AG04449 (cell line): Measurements from ENCODE around the gene RGS6.

ENCODE experiments used
- CTCF ChIA-PET: fragments of 350-600 bp; formaldehyde crosslinking; extraction: SDS; loops from one replicate; lab custom pipeline; 2021; ENCODE audit warnings: antibody characterized with exemption; lab: Yijun Ruan, JAX
- POLR2A ChIA-PET: fragments of 400-600, 350-600 bp; formaldehyde crosslinking; extraction: SDS; loops from one replicate; lab custom pipeline; 2020; ENCODE audit warnings: antibody characterized with exemption, inconsistent platforms; lab: Yijun Ruan, JAX
- DNase-seq: peaks from one replicate; pipeline ENCODE4 v3.0.0-alpha.2; 2010; ENCODE audit warnings: low read depth, low spot score
- H3K4me3 ChIP-seq: 2 replicates; pipeline ENCODE4 v1.5.1; 2011; ENCODE audit warnings: low read depth, mild to moderate bottlenecking, control low read depth, low read length
- TF ChIP-seq, protein P1 (sequence below): IDR thresholded peaks from one replicate; pipeline ENCODE4 v1.5.1; 2011; ENCODE audit warnings: mild to moderate bottlenecking, moderate library complexity, low read length, control low read depth, inconsistent platforms; ENCODE audit not compliant: insufficient read depth; ENCODE audit errors: missing control alignments

Gene RGS6

DNA sequence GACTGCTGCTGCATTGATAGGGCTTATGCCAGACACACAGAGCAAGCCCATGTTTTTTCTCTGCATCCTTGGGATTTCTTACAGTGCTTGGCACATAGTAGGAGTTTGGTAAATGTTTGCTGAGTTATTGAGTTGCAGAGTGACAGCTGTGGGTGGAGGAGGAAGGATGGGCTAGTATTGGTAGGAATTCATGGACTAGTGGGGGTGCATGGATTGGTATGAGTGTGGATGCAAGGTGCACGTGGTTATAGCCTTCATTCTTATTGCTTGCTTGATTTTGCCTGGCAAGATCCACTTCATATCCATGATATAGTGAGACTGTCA is 11.4 kb downstream of the RGS6 start:
- H3K4me3 ChIP-seq = no peak overlapping the region
- POLR2A ChIA-PET = no interaction called here
- DNase-seq = no peak
- TF ChIP-seq, protein P1, sequence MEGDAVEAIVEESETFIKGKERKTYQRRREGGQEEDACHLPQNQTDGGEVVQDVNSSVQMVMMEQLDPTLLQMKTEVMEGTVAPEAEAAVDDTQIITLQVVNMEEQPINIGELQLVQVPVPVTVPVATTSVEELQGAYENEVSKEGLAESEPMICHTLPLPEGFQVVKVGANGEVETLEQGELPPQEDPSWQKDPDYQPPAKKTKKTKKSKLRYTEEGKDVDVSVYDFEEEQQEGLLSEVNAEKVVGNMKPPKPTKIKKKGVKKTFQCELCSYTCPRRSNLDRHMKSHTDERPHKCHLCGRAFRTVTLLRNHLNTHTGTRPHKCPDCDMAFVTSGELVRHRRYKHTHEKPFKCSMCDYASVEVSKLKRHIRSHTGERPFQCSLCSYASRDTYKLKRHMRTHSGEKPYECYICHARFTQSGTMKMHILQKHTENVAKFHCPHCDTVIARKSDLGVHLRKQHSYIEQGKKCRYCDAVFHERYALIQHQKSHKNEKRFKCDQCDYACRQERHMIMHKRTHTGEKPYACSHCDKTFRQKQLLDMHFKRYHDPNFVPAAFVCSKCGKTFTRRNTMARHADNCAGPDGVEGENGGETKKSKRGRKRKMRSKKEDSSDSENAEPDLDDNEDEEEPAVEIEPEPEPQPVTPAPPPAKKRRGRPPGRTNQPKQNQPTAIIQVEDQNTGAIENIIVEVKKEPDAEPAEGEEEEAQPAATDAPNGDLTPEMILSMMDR = no peak
- CTCF ChIA-PET = no interaction called here

DNA sequence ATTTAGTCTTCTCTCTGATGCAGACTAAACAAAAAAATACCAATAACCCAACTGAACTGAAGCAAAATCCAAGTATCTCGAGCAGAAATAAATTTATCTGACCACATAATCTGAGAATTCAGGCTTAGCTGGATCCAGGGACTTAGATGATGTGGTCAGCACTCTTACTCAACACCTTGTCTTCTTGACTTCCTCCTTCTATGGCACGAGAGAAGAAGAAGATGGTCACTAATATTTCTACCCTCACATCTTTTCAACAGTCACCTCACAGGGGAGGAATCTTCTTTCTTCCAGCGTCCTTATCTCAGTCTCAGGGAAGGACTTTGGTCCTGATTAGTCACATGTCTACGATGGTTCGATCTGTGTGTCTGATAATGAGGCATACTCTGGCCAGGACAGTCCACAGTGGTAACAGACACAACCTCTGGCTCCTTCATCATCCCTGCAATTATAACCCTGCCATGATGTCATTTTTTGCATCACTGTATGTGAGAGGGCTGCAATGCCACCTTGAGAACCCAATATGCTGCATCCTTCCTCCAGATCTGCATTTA is 15.8 kb downstream of the RGS6 start:
- POLR2A ChIA-PET = no interaction called here
- no peak overlapping the region for H3K4me3 ChIP-seq
- TF ChIP-seq, protein P1 = no peak
- CTCF ChIA-PET = no interaction called here
- DNase-seq = no peak

- ChIA-PET POLR2A (no interaction called here), CTCF (no interaction called here)
- no peak for DNase-seq
- TF ChIP-seq, protein P1 = no peak
- H3K4me3 ChIP-seq = no peak overlapping the region
Measured at GRCh38 chr14:71952381-71953363, 20.4 kb downstream of the RGS6 start.

DNA sequence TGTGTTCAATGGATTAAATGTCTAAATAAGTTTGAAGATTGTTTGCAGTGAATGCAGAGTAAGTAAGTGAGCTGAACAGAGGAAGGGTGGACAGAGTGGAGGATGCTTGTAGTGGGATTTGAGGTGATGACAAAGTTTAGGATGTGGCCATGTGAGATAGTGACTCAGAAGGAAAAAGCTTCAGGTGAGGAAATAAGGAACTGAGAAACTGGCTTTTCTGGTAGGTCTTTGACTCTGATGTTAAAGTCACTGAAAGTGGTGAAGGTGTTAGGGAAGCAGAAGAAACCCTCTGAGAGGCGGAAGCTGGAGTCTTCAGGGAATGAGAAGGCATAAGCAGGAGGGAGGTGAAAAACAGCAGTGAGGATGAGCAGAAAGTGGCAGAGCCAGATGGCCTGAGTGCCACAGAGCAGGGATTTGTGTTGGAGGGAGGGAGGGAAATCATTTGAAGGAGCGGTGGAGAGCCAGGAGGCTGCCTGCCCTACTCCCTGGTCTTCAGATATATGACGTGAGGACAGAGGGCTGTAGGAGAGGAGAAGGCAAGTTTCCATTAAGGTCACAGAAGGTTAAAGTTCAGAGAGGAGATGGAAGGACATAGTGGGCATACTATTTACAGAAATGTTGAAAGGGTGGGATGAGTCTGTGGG is 24.8 kb downstream of the RGS6 start:
- no peak overlapping the region for H3K4me3 ChIP-seq
- CTCF ChIA-PET = no interaction called here
- no peak for DNase-seq
- TF ChIP-seq, protein P1 = no peak
- POLR2A ChIA-PET = no interaction called here

- DNase-seq = no peak
Measured at GRCh38 chr14:71959055-71959454, 26.8 kb downstream of the RGS6 start.

More at GRCh38 chr14:71959055-71959454, 26.8 kb downstream of the RGS6 start:
- no peak overlapping the region for H3K4me3 ChIP-seq
- CTCF ChIA-PET = no interaction called here
- TF ChIP-seq, protein P1 = no peak
- POLR2A ChIA-PET = no interaction called here
